Activated CD4-positive, alpha-beta T cell treated with anti-CD3 and anti-CD28 coated beads for 48 hours (primary cell): ENCODE measurements around the gene SPZ1.
A peak's percentile ranks its signal among the peaks of the same experiment; 100 is the strongest.
"Not testable (repeated sequence)": the region's sequence is repeated elsewhere in the genome, so short reads cannot be mapped to it uniquely, and the experiment has no call there.

Source experiments
- DNase-seq: peaks from one replicate; pipeline ENCODE4 v3.0.0-alpha.2; 2020

SPZ1 gene

DNA sequence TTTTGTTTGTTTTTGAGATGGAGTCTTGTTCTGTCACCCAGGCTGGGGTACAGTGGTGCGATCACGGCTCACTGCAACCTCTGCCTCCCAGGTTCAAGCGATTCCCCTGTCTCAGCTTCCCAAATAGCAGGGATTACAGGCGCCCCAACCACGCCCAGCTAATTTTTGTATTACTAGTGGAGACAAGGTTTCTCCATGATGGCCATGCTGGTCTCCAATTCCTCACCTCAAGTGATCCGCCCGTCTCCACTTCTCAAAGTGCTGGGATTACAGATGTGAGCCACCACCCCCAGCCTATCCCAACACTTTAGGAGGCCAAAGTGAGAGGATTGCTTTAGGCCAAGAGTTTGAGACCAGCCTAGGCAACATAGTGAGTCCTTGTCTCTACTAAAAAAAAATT is 19.3 kb downstream of the SPZ1 start:
- DNase-seq = no peak

- DNase-seq = no peak
Observed at GRCh38 chr5:80341016-80341775, 21.4 kb downstream of the SPZ1 start.

DNA sequence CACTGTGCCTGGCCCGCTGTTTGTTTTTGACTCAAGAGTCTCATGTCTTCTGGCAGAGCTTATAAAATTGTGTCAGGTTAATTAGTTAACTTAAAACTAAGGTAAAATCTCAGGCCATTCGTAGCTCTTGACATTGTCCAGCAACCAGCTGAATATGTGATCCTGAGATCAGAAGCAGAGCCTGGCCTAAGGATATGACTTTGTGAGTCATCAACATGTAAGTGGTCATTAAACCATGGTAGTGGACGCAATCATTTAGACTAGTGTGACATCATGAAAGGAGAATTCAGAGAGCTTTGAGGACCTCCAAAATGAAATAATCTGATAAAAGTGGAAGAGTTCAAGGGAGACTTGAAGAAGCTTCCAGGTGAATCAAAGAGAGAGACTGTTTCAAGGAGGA is 23.3 kb downstream of the SPZ1 start:
- no peak for DNase-seq

DNA sequence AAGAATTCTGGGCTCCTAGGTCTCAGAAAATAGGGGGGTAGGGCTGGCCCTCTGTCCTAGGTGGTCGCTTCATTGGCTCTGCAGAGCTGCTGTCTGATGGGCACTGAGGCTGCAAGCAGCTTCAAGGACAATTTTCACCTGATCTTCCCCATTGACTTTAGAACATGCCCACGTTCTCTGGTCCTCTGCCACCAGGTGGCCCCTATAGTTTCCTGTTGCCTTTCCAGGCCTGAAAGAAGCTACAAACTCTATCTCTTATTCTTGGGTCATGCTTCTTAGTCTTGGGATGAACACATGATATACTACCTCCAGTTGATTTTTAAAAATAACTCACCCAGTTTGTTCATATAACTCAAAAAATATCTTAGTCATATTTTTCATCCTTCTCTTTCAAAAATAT is 26.3 kb downstream of the SPZ1 start:
- peak; percentile 42 for DNase-seq

- no peak for DNase-seq
Observed at GRCh38 chr5:80348171-80348570, 28.4 kb downstream of the SPZ1 start.

GRCh38 chr5:80351019-80351418 is 31.2 kb downstream of the SPZ1 start:
- not testable (repeated sequence) for DNase-seq

DNA sequence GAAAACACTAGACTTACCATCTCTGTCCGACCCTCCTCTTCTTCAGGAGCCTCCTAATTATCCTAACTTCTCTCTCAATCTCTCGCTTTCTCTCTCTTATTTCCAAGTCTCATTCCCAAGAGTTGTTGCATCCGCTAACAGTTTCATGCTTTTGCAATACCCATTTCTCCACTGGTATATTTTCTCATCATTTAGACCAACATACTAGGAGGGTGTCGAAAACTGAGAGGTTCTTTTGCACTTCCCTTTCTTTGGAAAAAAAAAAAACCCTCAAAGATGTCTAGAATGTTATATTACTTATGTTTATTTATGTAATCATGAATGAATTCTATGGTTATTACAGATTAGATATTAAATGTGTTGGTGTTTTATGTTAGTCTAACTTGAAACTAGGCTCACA is 35.9 kb downstream of the SPZ1 start:
- DNase-seq = no peak

DNA sequence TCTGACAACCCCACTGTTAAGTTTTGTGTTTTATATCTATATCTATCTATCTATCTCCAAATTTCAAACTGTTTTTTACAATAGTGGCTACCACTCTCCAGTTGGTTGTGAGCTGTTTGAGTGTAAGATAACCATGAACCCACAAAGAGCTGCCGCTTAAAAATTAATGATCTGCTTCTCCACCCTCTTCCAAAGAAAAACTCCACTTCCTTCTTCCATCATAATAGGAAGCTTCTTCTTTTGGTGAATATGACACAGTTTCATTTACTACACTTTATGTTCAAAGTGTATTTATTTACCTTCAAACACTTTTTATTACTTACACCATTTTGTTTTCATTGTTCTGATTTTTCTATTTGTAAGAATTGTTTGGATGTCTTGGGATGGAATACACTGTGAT is 37.9 kb downstream of the SPZ1 start:
- no peak for DNase-seq

- DNase-seq = no peak
Observed at GRCh38 chr5:80360914-80361444, 41.2 kb downstream of the SPZ1 start.

- DNase-seq = no peak
Observed at GRCh38 chr5:80364892-80365291, 45.1 kb downstream of the SPZ1 start.

GRCh38 chr5:80368661-80369480 is 49.1 kb downstream of the SPZ1 start:
- no peak for DNase-seq

DNA sequence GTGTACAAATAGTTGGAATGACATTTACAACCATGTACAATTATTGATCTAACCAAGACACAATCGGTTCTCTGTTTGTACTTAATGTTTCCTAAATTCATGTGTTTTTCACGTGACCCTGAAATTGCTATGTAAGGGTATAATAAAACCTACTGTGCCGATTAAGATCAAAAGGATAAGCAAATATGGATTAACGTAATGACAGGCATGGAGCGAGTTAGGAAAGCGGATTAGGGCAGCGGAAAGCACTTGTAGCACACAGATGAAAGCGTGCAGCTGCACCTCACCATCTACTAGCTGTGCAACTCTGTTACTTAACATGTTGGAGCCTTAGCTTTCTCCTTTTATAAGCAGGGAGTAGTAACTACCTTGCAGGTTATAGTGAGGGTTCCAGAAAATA is 49.7 kb downstream of the SPZ1 start:
- DNase-seq = no peak

DNA sequence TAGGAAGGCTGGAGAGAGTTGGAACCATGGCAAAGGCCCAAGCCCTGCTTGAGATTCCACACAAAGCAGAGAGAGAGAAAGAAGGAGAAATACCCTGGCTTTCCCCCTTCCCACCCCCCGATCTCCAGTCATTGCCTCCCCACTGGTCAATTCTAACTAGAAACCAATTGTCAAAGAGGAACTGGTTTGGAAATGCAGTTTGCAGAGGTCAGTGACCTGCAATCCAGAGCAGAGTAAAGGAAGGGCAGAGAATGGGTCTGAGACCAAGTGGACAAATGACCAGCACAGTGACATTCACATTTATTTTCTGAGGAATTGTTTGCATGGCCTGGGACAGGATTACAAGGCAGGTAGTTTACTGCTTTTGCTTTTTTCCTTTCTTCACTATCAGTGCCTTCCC is 50.6 kb downstream of the SPZ1 start:
- DNase-seq = no peak
